AG04449 (cell line): ENCODE measurements around the gene CERT1.

Source experiments
- CTCF ChIA-PET: fragments of 350-600 bp; formaldehyde crosslinking; extraction: SDS; loops from one replicate; lab custom pipeline; 2021; ENCODE audit warnings: antibody characterized with exemption; lab: Yijun Ruan, JAX
- POLR2A ChIA-PET: fragments of 400-600, 350-600 bp; formaldehyde crosslinking; extraction: SDS; loops from one replicate; lab custom pipeline; 2020; ENCODE audit warnings: antibody characterized with exemption, inconsistent platforms; lab: Yijun Ruan, JAX
- DNase-seq: peaks from one replicate; pipeline ENCODE4 v3.0.0-alpha.2; 2010; ENCODE audit warnings: low read depth, low spot score
- H3K4me3 ChIP-seq: 2 replicates; pipeline ENCODE4 v1.5.1; 2011; ENCODE audit warnings: low read depth, mild to moderate bottlenecking, control low read depth, low read length
- TF ChIP-seq, protein P1 (sequence below): IDR thresholded peaks from one replicate; pipeline ENCODE4 v1.5.1; 2011; ENCODE audit warnings: mild to moderate bottlenecking, moderate library complexity, low read length, control low read depth, inconsistent platforms; ENCODE audit not compliant: insufficient read depth; ENCODE audit errors: missing control alignments

Gene CERT1

DNA sequence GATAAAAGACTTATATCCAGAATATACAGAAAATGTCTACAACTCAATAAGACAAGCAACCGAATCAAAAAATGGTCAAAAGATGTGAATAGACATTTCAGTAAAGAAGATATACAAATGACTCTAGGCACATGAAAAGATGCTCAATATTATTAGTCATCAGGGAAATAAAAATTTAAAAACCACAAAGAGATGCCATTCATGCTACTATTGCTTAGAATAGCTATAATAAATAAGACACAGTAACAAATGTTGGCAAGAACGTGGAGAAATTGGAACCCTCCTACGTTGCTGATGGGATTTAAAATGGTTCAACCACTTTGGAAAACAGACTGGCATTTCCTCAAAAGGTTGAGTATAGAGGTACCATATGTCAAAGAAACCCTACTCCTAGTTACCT, 40.0 kb upstream of the CERT1 start:
- ChIA-PET CTCF (interaction anchor here (1.4 to 1.6 kb wide), 2 partner anchors 12 to 16 kb away, joined by 3 to 4 read pairs; no protein-coding TSS in a partner anchor), POLR2A (interaction anchor here (0.7 kb wide), 1 partner anchor 215 kb away, joined by 3 read pairs; the partner anchor contains the start of gene HMGCR)
- no peak overlapping the region for H3K4me3 ChIP-seq
- TF ChIP-seq, protein P1, sequence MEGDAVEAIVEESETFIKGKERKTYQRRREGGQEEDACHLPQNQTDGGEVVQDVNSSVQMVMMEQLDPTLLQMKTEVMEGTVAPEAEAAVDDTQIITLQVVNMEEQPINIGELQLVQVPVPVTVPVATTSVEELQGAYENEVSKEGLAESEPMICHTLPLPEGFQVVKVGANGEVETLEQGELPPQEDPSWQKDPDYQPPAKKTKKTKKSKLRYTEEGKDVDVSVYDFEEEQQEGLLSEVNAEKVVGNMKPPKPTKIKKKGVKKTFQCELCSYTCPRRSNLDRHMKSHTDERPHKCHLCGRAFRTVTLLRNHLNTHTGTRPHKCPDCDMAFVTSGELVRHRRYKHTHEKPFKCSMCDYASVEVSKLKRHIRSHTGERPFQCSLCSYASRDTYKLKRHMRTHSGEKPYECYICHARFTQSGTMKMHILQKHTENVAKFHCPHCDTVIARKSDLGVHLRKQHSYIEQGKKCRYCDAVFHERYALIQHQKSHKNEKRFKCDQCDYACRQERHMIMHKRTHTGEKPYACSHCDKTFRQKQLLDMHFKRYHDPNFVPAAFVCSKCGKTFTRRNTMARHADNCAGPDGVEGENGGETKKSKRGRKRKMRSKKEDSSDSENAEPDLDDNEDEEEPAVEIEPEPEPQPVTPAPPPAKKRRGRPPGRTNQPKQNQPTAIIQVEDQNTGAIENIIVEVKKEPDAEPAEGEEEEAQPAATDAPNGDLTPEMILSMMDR: no peak
- DNase-seq: no peak

DNA sequence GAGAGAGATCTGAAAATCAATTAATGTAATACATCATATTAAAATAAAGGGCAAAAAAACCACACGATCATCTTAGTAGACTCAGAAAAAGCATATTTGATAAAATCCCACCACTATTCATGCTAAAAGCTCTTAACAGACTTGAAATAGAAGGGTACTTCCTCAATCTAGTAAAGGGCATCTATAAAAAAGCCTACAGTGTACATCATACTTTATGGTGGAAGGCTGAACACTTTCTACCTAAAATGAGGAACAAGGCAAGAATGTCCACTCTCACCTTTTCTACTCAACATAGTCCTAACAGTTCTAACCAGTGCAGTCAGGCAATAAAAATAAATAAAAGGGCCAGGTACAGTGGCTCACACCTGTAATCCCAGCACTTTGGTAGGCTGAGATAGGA, 39.2 kb upstream of the CERT1 start:
- CTCF ChIA-PET: interaction anchor here (1.6 kb wide), 1 partner anchor 17 kb away, joined by 4 read pairs; no protein-coding TSS in a partner anchor

DNA sequence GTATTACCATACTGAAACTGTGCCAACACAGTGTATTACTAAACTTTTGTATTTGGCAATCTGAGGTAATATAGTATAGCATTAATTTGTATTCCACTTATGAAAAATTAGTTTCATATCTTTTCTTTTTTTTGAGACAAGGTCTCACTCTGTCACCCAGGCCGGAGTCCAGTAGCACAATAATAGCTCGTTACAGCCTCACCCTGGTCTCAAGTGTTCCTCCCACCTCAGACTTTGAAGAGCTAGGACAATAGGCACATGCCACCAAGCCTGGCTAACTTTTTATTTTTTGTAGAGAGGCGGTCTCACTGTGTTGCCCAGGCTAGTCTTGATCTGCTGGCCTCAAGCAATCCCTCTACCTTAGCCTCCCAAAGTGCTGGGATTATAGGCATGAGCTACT, 36.4 kb upstream of the CERT1 start:
- H3K4me3 ChIP-seq: no peak overlapping the region
- ChIA-PET POLR2A (no interaction called here), CTCF (no interaction called here)
- TF ChIP-seq, protein P1: no peak
- DNase-seq: no peak

More for the DNA sequence above, 39.2 kb upstream of the CERT1 start:
- no peak for DNase-seq
- TF ChIP-seq, protein P1: no peak
- POLR2A ChIA-PET: no interaction called here
- H3K4me3 ChIP-seq: no peak overlapping the region

DNA sequence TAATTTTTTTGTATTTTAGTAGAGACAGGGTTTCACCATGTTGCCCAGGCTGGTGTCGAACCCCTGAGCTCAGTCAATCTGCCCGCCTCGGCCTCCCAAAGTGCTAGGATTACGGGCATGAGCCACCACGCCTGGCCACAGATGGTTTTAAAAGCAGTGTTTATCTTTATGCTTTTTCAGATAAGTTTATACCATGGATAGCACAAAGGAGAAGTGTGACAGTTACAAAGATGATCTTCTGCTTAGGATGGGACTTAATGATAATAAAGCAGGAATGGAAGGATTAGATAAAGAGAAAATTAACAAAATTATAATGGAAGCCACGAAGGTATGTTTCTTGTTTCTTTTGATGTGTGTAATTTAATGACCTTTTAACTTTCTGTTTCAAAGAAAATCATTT, 35.4 kb upstream of the CERT1 start:
- ChIA-PET CTCF (no interaction called here), POLR2A (no interaction called here)
- TF ChIP-seq, protein P1: no peak
- DNase-seq: no peak
- H3K4me3 ChIP-seq: no peak overlapping the region

DNA sequence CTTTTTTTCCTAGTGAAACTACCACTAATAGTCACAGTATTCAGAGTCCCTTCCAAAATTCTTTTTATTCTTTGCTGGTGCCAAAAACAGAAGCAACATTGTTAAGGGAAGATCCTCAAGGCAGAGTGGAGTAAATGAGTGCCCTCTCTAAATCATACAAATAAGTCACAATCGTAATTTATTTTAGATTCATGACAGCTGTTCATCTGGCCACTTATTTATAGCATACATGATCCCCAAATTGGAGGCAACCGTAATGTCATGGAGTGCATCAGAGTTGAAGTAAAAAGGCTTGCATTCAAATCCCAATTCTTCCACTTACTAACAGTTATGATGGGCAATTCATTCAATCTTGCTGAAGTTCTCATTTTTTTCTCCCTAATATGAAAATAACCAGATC, 33.7 kb upstream of the CERT1 start:
- DNase-seq: no peak
- ChIA-PET CTCF (no interaction called here), POLR2A (no interaction called here)
- no peak overlapping the region for H3K4me3 ChIP-seq
- TF ChIP-seq, protein P1: no peak

DNA sequence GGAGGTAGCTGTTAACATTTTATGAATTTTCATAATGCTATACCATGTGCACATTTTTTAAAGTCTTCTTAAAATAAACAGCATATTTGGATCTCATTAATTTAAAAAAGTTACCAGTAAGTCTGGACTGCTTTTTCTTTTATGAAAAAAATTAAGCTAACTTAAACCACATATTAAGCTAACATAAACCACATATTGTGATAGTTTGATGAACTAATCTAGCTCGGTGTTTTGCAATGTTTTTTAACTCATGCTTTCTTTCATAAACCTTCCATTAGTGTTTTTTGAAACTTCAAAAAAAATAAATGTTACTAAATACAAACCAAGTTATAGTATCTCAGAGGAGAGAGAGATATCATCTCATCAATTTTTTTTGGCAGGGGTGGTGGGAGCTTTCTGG, 26.8 kb upstream of the CERT1 start:
- TF ChIP-seq, protein P1: no peak
- POLR2A ChIA-PET: no interaction called here
- no peak for DNase-seq
- CTCF ChIA-PET: no interaction called here
- H3K4me3 ChIP-seq: no peak overlapping the region
